ENCODE data around the gene ACIN1. TPM values are rescaled to one million over a fixed set of nuclear protein-coding genes. Genes with fewer than 3 reads are reported as not detected.

ACIN1 gene
- polyA plus RNA-seq, 4 donors = 53.8 to 228 (median 84.7) TPM

DNA sequence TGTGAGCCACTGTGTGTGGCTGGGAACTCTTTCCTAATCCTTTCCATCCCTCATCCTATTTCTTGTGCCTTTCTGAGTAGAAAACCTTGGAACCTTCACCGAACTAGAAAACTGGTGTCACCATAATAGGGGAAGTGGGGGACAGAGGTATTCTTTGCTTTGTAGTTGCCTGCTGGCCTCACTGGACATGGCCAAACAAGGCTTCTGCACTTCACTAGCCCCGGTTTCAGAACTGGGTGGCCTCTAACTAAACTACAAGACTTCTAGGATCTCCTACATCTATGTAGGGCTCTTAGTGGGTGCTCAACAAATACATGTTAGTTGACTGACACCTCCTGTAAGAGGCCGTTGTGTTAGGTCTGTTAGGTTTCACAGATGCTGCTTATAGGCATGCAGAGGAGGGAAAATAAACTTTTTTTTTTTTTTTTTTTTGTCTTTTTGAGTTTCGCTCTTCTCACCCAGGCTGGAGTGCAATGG, 10.4 kb upstream of the ACIN1 start:
- DNase-seq (no peak), FAIRE-seq (no peak)
- peaks cover 0 to 20% (median 0%) of the 10 kb centered on the region in 3 donors for H3K27me3 ChIP-seq (ENCODE audit: control insufficient read depth in 3 of 3, insufficient read depth in 3 of 3, low read length in 3 of 3)
- no peaks in the 10 kb centered on the region for H3K4me1 ChIP-seq (ENCODE audit: control insufficient read depth in 3 of 3, insufficient read depth in 2 of 3, low read depth in 1 of 3, low read length in 2 of 3)
- peaks cover 0 to 6% of the 10 kb centered on the region in 2 donors for H3K9me3 ChIP-seq (ENCODE audit: control insufficient read depth in 2 of 2, insufficient read depth in 1 of 2, low read depth in 1 of 2, low read length in 1 of 2)
- H3K36me3 ChIP-seq (ENCODE audit: control insufficient read depth in 3 of 3, insufficient read depth in 2 of 3, low read depth in 1 of 3, low read length in 3 of 3) = no peaks in the 10 kb centered on the region
- no peak overlapping the region for H3K27ac ChIP-seq (ENCODE audit: low read depth in 1 of 3, low read length in 2 of 3)
- H3K4me3 ChIP-seq (ENCODE audit: low read depth in 1 of 3, low read length in 3 of 3) = no peak overlapping the region
- 84 to 91% (median 87%) methylated on average over 4 of the region's 4 CpGs for WGBS, 3 donors

DNA sequence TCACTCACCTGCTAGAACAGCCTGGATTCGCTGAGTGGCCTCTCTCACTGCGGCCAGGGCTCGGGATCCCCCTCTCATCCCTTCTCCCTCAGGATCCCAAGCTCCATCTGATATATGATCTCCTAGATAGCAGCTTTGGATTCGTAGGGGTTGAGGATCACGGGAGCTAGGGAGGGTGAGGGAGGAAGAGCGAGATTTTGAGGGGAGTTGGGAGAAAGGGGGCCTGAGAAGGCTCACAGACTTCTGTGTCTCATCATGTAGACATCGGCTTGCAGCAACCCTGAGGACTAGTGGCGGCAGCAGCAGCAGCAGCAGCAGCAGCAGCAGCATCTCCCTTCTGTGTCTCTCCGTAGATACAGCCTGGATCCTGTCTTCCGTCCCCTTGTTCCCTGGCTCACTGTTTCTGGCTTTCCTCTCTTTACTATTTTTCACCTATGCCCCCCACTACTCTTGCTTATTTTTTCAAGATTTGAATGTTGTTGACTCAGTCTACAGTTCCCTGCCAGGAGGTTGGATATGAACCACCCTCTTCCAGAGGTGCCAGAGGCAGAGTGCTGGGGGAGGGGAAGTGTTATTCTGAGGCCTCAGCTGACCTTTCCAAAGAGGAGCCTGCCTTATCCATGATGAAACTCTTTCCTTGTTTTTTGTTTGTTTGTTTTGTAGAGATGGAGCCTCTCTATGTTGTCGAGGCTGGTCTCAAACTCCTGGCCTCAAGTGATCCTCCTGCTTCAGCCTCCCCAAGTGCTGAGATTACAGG, 9.8 kb upstream of the ACIN1 start, which contains the start of gene CIROP:
Gene CIROP, minus strand, starts transcription at position 399 of the 757 bp plus-strand sequence. Its CDS starts 69 bp downstream, at position 330.
- Histone ChIP-seq H3K4me3 (ENCODE audit: low read depth in 1 of 3, low read length in 3 of 3) (no peak within 1 kb of the TSS), H3K9me3 (ENCODE audit: control insufficient read depth in 2 of 2, insufficient read depth in 1 of 2, low read depth in 1 of 2, low read length in 1 of 2) (peaks cover 0 to 6% of the 10 kb centered on the region in 2 donors), H3K36me3 (ENCODE audit: control insufficient read depth in 3 of 3, insufficient read depth in 2 of 3, low read depth in 1 of 3, low read length in 3 of 3) (no peaks in the 10 kb centered on the region), H3K27me3 (ENCODE audit: control insufficient read depth in 3 of 3, insufficient read depth in 3 of 3, low read length in 3 of 3) (peaks cover 0 to 15% (median 0%) of the 10 kb centered on the region in 3 donors), H3K27ac (ENCODE audit: low read depth in 1 of 3, low read length in 2 of 3) (no peak within 1 kb of the TSS), H3K4me1 (ENCODE audit: control insufficient read depth in 3 of 3, insufficient read depth in 2 of 3, low read depth in 1 of 3, low read length in 2 of 3) (no peaks in the 10 kb centered on the region)
- FAIRE-seq (no peak), DNase-seq (no peak)
- 65 to 80% (median 76%) methylated on average over 10 to 11 of the region's 11 CpGs for WGBS, 3 donors

DNA sequence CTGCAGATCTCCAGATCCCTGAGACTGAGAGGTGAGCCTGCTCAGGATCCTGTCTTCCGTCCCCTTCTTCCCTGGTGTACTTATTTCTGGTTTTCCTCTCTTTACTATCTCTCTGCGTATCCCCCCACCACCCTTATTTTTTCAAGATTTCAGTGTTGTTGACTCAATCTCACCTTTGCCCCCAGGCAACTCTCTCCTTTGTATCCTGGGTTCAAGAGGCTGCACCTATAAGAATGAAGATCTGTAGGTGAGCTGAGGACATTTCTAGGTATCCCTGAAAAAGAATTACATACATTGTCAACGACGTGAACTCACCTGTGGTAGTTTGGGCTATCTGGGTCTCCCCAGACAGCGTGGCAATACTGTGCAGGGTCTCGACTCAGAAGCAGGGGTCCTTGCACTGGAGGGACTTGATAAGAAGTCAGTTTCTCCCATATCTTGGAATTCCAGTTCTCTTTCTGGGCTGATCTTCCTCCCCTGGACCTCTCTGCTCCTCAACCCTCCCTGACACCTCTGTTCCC, 9.2 kb upstream of the ACIN1 start:
- no peak overlapping the region for H3K4me3 ChIP-seq (ENCODE audit: low read depth in 1 of 3, low read length in 3 of 3)
- no peak for DNase-seq
- 68 to 77% (median 69%) methylated on average over 6 of the region's 6 CpGs for WGBS, 3 donors
- H3K36me3 ChIP-seq (ENCODE audit: control insufficient read depth in 3 of 3, insufficient read depth in 2 of 3, low read depth in 1 of 3, low read length in 3 of 3) = peaks cover 0 to 5% (median 0%) of the 10 kb centered on the region in 3 donors
- FAIRE-seq = no peak
- H3K27me3 ChIP-seq (ENCODE audit: control insufficient read depth in 3 of 3, insufficient read depth in 3 of 3, low read length in 3 of 3) = peaks cover 0 to 11% (median 0%) of the 10 kb centered on the region in 3 donors
- no peak overlapping the region for H3K27ac ChIP-seq (ENCODE audit: low read depth in 1 of 3, low read length in 2 of 3)
- H3K4me1 ChIP-seq (ENCODE audit: control insufficient read depth in 3 of 3, insufficient read depth in 2 of 3, low read depth in 1 of 3, low read length in 2 of 3) = no peaks in the 10 kb centered on the region
- peaks cover 0 to 6% of the 10 kb centered on the region in 2 donors for H3K9me3 ChIP-seq (ENCODE audit: control insufficient read depth in 2 of 2, insufficient read depth in 1 of 2, low read depth in 1 of 2, low read length in 1 of 2)

DNA sequence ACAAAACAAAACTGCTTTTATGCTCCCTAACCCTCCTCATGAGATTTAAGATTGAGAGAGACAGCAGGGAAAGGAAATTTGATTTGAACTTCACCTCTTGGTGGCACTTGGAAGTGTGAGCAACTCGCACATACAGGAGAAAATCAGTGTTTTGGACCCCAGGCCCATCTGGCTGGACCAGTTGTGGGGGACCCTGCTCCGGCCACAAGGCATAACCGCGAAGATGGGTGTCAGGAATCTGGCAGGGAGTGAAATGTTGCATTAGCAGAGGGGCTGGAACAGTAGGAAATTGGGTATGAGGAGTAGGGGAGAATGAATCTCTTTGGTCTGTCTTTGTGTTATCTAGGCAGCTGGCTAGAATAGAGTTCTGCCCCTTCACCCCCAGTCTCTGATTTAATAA, 8.6 kb upstream of the ACIN1 start:
- DNase-seq (no peak), FAIRE-seq (no peak)
- peaks cover 0 to 11% (median 0%) of the 10 kb centered on the region in 3 donors for H3K27me3 ChIP-seq (ENCODE audit: control insufficient read depth in 3 of 3, insufficient read depth in 3 of 3, low read length in 3 of 3)
- WGBS, 3 donors = 86 to 94% (median 93%) methylated on average over 4 of the region's 4 CpGs
- peaks cover 0 to 6% of the 10 kb centered on the region in 2 donors for H3K9me3 ChIP-seq (ENCODE audit: control insufficient read depth in 2 of 2, insufficient read depth in 1 of 2, low read depth in 1 of 2, low read length in 1 of 2)
- H3K27ac ChIP-seq (ENCODE audit: low read depth in 1 of 3, low read length in 2 of 3) = no peak overlapping the region
- H3K4me1 ChIP-seq (ENCODE audit: control insufficient read depth in 3 of 3, insufficient read depth in 2 of 3, low read depth in 1 of 3, low read length in 2 of 3) = no peaks in the 10 kb centered on the region
- peaks cover 1 to 8% (median 2%) of the 10 kb centered on the region in 3 donors for H3K36me3 ChIP-seq (ENCODE audit: control insufficient read depth in 3 of 3, insufficient read depth in 2 of 3, low read depth in 1 of 3, low read length in 3 of 3)
- no peak overlapping the region for H3K4me3 ChIP-seq (ENCODE audit: low read depth in 1 of 3, low read length in 3 of 3)

DNA sequence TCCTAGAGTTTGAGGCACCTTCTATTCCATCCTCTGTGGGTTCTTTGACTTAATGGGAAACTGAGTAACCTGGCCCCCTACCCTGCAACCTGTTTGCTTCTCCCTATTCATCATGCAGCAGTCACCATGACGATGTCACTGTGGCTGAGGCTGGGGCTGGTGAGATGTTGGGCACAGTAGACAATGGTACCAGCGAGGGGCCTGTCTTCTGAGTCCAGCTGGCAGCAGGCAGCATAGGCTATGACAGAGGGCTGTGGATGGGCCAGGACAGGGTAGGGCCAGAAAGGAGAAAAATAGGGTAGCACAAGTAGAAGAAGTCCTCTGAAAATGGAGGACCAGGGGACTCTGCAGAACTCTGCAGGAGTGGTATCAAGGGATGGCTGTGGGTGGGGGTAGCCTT, 7.9 kb upstream of the ACIN1 start:
- Histone ChIP-seq H3K27ac (ENCODE audit: low read depth in 1 of 3, low read length in 2 of 3) (no peak overlapping the region), H3K4me3 (ENCODE audit: low read depth in 1 of 3, low read length in 3 of 3) (no peak overlapping the region), H3K36me3 (ENCODE audit: control insufficient read depth in 3 of 3, insufficient read depth in 2 of 3, low read depth in 1 of 3, low read length in 3 of 3) (peaks cover 2 to 10% (median 3%) of the 10 kb centered on the region in 3 donors), H3K9me3 (ENCODE audit: control insufficient read depth in 2 of 2, insufficient read depth in 1 of 2, low read depth in 1 of 2, low read length in 1 of 2) (no peaks in the 10 kb centered on the region), H3K4me1 (ENCODE audit: control insufficient read depth in 3 of 3, insufficient read depth in 2 of 3, low read depth in 1 of 3, low read length in 2 of 3) (no peaks in the 10 kb centered on the region), H3K27me3 (ENCODE audit: control insufficient read depth in 3 of 3, insufficient read depth in 3 of 3, low read length in 3 of 3) (peaks cover 0 to 11% (median 0%) of the 10 kb centered on the region in 3 donors)
- no peak for DNase-seq
- FAIRE-seq = no peak
- 89 to 95% (median 92%) methylated on average over 2 of the region's 2 CpGs for WGBS, 3 donors

DNA sequence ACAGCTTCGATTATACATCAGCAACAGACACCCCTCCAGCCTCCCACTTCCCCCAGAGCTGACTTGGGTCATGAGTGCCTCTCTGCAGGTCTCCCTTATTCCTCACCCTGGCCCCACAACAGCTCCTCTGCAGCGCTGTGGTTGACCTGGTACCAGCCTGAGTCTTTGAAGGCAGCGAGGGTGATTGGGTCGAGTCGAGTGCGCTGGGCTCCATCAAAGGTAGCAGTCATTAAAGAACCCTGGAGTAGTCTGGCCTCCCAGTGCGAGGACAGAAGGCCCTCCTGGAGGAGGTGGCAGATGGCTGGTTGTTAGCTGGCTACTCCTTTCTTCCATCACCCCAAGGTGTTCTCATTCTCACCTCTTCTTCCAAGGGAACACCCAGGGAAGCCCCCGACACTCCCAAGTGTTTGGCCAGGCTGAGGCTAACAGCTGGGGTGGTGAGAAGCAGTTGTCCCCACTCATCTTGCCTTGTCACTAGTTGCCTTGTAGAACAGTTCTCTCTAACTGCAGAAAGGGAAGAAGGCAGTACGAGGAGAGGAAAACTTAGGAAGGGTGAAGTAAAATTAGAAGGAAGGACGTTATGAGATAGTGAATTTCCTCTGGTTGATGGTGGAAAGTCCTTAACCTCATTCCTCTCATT, 7.2 kb upstream of the ACIN1 start:
- Histone ChIP-seq H3K4me3 (ENCODE audit: low read depth in 1 of 3, low read length in 3 of 3) (no peak overlapping the region), H3K27ac (ENCODE audit: low read depth in 1 of 3, low read length in 2 of 3) (no peak overlapping the region), H3K27me3 (ENCODE audit: control insufficient read depth in 3 of 3, insufficient read depth in 3 of 3, low read length in 3 of 3) (peaks cover 0 to 11% (median 0%) of the 10 kb centered on the region in 3 donors), H3K4me1 (ENCODE audit: control insufficient read depth in 3 of 3, insufficient read depth in 2 of 3, low read depth in 1 of 3, low read length in 2 of 3) (peaks cover 0 to under 1% (median under 1%) of the 10 kb centered on the region in 3 donors), H3K36me3 (ENCODE audit: control insufficient read depth in 3 of 3, insufficient read depth in 2 of 3, low read depth in 1 of 3, low read length in 3 of 3) (peaks cover 3 to 13% (median 5%) of the 10 kb centered on the region in 3 donors), H3K9me3 (ENCODE audit: control insufficient read depth in 2 of 2, insufficient read depth in 1 of 2, low read depth in 1 of 2, low read length in 1 of 2) (no peaks in the 10 kb centered on the region)
- 77 to 82% (median 80%) methylated on average over 10 of the region's 10 CpGs for WGBS, 3 donors
- FAIRE-seq (no peak), DNase-seq (no peak)

DNA sequence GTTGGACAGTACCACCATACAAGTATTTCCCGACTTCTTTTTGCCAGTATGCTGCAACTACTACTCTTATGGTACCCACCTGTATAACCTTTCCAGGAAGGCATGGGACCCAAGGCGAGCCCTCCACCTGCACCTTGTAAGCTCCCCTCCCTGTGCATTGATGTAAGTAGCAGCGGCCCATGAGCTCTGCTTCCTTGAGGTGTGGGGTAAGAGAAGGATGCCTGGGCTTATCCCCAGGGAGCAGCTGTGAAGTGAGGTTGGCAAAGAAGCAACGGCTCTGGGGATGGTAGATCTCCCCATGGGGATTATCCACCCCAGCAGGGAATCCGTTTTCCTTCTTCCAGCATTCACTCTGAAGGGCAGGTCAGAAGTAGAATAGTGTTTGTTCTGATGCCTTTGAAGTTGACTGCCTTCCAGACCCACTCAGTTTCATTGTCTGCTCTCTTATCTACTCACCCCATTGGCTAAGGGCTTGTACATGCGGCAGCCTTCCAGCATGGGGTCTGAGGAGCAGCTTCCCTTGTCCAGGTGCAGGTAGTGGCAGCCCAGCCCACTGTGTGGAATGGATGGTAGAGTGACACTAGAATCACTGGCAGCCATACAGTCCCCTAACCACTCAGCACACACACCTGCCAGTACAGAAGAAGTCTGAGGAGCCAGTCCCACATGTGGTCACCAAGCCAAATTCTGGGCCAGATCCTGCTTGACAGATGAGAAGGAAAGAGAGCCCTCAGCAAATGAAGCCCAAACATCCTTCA, 6.5 kb upstream of the ACIN1 start:
- no peak overlapping the region for H3K27ac ChIP-seq (ENCODE audit: low read depth in 1 of 3, low read length in 2 of 3)
- FAIRE-seq (no peak), DNase-seq (no peak)
- H3K4me3 ChIP-seq (ENCODE audit: low read depth in 1 of 3, low read length in 3 of 3) = no peak overlapping the region
- peaks cover 0 to 11% (median 0%) of the 10 kb centered on the region in 3 donors for H3K27me3 ChIP-seq (ENCODE audit: control insufficient read depth in 3 of 3, insufficient read depth in 3 of 3, low read length in 3 of 3)
- H3K36me3 ChIP-seq (ENCODE audit: control insufficient read depth in 3 of 3, insufficient read depth in 2 of 3, low read depth in 1 of 3, low read length in 3 of 3) = peaks cover 3 to 16% (median 5%) of the 10 kb centered on the region in 3 donors
- peaks cover 0 to 8% (median 7%) of the 10 kb centered on the region in 3 donors for H3K4me1 ChIP-seq (ENCODE audit: control insufficient read depth in 3 of 3, insufficient read depth in 2 of 3, low read depth in 1 of 3, low read length in 2 of 3)
- no peaks in the 10 kb centered on the region for H3K9me3 ChIP-seq (ENCODE audit: control insufficient read depth in 2 of 2, insufficient read depth in 1 of 2, low read depth in 1 of 2, low read length in 1 of 2)
- 79 to 89% (median 84%) methylated on average over 6 of the region's 6 CpGs for WGBS, 3 donors
